AG09319 (cell line): ENCODE data around the gene MAN2B2.

ENCODE experiments used
- DNase-seq: peaks from one replicate; pipeline ENCODE4 v3.0.0-alpha.2; 2010; ENCODE audit warnings: low read depth; ENCODE audit errors: extremely low read depth
- CTCF ChIP-seq: IDR thresholded peaks from 2 replicates; pipeline ENCODE4 v1.5.1; 2011; ENCODE audit warnings: low read depth, mild to moderate bottlenecking, inconsistent platforms, low read length, moderate library complexity

Gene MAN2B2

GRCh38 chr4:6659897-6660296 lies 84.9 kb downstream of the MAN2B2 start:
- DNase-seq = no peak
- no peak for TF ChIP-seq CTCF

GRCh38 chr4:6660430-6660829 lies 85.4 kb downstream of the MAN2B2 start:
- DNase-seq = no peak
- TF ChIP-seq CTCF = no peak

GRCh38 chr4:6662591-6662990 lies 87.6 kb downstream of the MAN2B2 start:
- DNase-seq = no peak
- TF ChIP-seq CTCF = no peak

GRCh38 chr4:6663596-6664393 lies 88.8 kb downstream of the MAN2B2 start:
- no peak for DNase-seq
- no peak for TF ChIP-seq CTCF

GRCh38 chr4:6665320-6665654 lies 90.3 kb downstream of the MAN2B2 start:
- DNase-seq = no peak
- TF ChIP-seq CTCF = no peak

- DNase-seq = no peak
- TF ChIP-seq CTCF = no peak
These were observed 93.4 kb downstream of the MAN2B2 start for GRCh38 chr4:6668391-6668790.

GRCh38 chr4:6671648-6672047 lies 96.7 kb downstream of the MAN2B2 start:
- no peak for DNase-seq
- TF ChIP-seq CTCF = no peak
